Measurements from ENCODE around the gene CDK2AP2. TPM values are rescaled to one million over a fixed set of nuclear protein-coding genes. Genes with fewer than 3 reads are reported as not detected.
A peak's percentile ranks its signal among the peaks of the same experiment; 100 is the strongest.

The CDK2AP2 gene
- total and polyA plus RNA-seq, 9 of the 15 experiments (the other 6 are each of a cell fraction or from before 2014, with no cell fraction given) = 4.4 to 47.4 (median 21.7) TPM

DNA sequence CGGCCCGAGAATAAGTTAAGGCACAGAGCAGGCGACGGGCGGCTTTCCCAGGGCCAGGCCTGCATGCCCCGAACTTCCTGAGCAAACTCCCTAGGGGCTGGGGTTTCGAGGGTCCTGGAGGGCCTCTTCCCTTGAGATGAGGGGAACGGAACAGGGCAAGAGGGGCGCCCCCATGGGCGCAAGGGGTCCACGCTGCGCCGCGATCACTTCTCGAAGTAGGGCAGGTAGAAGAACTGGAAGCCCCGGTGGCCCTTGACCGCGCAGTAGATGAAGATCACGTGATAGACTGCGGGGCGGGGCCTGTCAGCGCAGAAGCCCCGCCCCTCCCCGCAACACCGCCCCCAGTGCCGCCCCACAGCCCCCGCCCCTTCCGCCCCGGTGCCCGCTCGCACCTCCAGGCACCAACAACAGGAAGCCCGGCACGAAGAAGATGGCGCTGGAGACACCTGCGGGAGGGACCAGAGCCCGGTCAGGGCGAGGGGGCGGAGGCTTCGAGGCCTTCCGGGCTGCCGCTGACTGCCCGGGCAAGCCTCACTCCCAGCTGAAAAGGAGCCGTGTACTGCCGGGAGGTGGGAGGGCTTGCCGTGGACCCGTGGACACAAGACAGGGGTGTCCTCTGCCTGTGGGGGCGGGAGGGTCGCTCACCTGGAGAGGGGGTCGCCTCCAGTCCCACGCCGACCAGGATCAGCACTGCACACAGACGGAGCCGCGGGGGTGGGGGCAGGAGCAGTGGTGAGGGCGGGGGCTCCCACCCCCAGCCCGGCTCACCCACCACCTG is 43.4 kb downstream of the CDK2AP2 start (continued):
- TF ChIP-seq, protein P1, sequence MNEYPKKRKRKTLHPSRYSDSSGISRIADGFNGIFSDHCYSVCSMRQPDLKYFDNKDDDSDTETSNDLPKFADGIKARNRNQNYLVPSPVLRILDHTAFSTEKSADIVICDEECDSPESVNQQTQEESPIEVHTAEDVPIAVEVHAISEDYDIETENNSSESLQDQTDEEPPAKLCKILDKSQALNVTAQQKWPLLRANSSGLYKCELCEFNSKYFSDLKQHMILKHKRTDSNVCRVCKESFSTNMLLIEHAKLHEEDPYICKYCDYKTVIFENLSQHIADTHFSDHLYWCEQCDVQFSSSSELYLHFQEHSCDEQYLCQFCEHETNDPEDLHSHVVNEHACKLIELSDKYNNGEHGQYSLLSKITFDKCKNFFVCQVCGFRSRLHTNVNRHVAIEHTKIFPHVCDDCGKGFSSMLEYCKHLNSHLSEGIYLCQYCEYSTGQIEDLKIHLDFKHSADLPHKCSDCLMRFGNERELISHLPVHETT (CRISPR knock-in tag; conservative IDR thresholded peaks at IDR 0.05 in 1 of 2, IDR thresholded peaks at IDR 0.05 in 1 of 2) = 0 out of 4 replicates have a peak, but pooled peaks of 1 of the 2 experiments have one; percentile 16
- TF ChIP-seq ETV5 (CRISPR knock-in tag; IDR thresholded peaks at IDR 0.05; ENCODE audit: low read depth) = no peak
- TF ChIP-seq, protein P2, sequence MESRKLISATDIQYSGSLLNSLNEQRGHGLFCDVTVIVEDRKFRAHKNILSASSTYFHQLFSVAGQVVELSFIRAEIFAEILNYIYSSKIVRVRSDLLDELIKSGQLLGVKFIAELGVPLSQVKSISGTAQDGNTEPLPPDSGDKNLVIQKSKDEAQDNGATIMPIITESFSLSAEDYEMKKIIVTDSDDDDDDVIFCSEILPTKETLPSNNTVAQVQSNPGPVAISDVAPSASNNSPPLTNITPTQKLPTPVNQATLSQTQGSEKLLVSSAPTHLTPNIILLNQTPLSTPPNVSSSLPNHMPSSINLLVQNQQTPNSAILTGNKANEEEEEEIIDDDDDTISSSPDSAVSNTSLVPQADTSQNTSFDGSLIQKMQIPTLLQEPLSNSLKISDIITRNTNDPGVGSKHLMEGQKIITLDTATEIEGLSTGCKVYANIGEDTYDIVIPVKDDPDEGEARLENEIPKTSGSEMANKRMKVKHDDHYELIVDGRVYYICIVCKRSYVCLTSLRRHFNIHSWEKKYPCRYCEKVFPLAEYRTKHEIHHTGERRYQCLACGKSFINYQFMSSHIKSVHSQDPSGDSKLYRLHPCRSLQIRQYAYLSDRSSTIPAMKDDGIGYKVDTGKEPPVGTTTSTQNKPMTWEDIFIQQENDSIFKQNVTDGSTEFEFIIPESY (CRISPR knock-in tag; IDR thresholded peaks at IDR 0.05) = no peak
- peak; percentile 66 for TF ChIP-seq NR2C1 (IDR thresholded peaks at IDR 0.05)
- TF ChIP-seq NR2C1 (tag; IDR thresholded peaks at IDR 0.05) = peak; percentile 35; the same call in 1 of the 2 replicates
- peak; percentile 21; the same call in 1 of the 2 replicates for TF ChIP-seq ZKSCAN1 (IDR thresholded peaks at IDR 0.05; ENCODE audit: low read depth, low read length)
- no peak for TF ChIP-seq CTBP1 (IDR thresholded peaks at IDR 0.05; ENCODE audit: borderline replicate concordance)
- no peak for TF ChIP-seq KHSRP (IDR thresholded peaks at IDR 0.05)
- TF ChIP-seq, protein P3, sequence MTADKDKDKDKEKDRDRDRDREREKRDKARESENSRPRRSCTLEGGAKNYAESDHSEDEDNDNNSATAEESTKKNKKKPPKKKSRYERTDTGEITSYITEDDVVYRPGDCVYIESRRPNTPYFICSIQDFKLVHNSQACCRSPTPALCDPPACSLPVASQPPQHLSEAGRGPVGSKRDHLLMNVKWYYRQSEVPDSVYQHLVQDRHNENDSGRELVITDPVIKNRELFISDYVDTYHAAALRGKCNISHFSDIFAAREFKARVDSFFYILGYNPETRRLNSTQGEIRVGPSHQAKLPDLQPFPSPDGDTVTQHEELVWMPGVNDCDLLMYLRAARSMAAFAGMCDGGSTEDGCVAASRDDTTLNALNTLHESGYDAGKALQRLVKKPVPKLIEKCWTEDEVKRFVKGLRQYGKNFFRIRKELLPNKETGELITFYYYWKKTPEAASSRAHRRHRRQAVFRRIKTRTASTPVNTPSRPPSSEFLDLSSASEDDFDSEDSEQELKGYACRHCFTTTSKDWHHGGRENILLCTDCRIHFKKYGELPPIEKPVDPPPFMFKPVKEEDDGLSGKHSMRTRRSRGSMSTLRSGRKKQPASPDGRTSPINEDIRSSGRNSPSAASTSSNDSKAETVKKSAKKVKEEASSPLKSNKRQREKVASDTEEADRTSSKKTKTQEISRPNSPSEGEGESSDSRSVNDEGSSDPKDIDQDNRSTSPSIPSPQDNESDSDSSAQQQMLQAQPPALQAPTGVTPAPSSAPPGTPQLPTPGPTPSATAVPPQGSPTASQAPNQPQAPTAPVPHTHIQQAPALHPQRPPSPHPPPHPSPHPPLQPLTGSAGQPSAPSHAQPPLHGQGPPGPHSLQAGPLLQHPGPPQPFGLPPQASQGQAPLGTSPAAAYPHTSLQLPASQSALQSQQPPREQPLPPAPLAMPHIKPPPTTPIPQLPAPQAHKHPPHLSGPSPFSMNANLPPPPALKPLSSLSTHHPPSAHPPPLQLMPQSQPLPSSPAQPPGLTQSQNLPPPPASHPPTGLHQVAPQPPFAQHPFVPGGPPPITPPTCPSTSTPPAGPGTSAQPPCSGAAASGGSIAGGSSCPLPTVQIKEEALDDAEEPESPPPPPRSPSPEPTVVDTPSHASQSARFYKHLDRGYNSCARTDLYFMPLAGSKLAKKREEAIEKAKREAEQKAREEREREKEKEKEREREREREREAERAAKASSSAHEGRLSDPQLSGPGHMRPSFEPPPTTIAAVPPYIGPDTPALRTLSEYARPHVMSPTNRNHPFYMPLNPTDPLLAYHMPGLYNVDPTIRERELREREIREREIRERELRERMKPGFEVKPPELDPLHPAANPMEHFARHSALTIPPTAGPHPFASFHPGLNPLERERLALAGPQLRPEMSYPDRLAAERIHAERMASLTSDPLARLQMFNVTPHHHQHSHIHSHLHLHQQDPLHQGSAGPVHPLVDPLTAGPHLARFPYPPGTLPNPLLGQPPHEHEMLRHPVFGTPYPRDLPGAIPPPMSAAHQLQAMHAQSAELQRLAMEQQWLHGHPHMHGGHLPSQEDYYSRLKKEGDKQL (CRISPR knock-in tag; IDR thresholded peaks at IDR 0.05; ENCODE audit: borderline replicate concordance) = no peak
- TF ChIP-seq HEY1 (CRISPR knock-in tag; IDR thresholded peaks at IDR 0.05; ENCODE audit: borderline replicate concordance) = no peak
- TF ChIP-seq ZNF507 (tag; conservative IDR thresholded peaks at IDR 0.05) = no peak
- peak; percentile 31 for TF ChIP-seq PHF20 (IDR thresholded peaks at IDR 0.05; ENCODE audit: partially characterized antibody)
- no peak for TF ChIP-seq MEF2A (IDR thresholded peaks at IDR 0.05; ENCODE audit: control insufficient read depth, low read depth, low read length)
- TF ChIP-seq BMI1 (IDR thresholded peaks at IDR 0.05; ENCODE audit: low read length) = no peak
- TF ChIP-seq HNRNPL (IDR thresholded peaks at IDR 0.05; ENCODE audit: low read depth, low read length) = no peak
- TF ChIP-seq RFX7 (CRISPR knock-in tag; IDR thresholded peaks at IDR 0.05) = no peak
- TF ChIP-seq HDAC6 (IDR thresholded peaks at IDR 0.05; ENCODE audit: low read depth, low read length) = no peak
